Measurements from ENCODE around the gene FCN3. TPM values are rescaled to one million over a fixed set of nuclear protein-coding genes. Genes with fewer than 3 reads are reported as not detected.
A peak's percentile ranks its signal among the peaks of the same experiment; 100 is the strongest.

The FCN3 gene
- total and polyA plus RNA-seq, 5 donors from 2014 or later = not detected

DNA sequence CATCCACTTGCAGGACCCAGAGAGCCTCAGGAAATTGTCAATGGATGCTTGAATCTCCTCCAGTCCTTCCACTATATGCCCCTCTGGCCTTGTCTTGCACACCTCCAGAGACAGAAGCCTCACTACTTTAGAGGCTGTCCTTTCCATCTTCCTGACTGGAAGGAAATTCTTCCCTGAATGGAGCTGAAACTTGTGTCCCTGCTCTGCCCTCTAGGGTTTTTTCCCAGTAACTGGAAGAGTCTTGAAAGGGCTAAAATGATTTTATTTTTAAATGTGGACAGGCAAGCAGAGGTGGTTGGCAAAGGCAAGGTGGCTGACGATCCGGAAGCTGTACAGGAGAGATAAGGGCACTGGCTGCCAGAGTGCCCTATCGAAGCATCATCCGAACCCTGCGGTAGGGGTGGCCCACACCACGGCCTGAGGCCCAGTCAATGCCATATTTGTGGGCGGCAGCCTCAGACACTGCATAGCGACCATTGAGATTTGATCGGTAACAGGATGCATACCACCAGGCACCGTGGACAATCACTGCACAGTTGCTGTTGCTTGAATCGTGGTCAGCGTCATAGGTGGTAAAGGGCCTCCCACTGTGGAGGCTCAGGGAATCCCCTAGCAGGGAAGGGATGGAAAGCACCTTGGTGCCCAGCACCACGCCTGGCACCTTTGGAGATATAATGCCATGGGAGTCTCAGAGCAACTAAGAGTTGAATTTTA lies 5.6 kb downstream of the FCN3 start:
- no peak overlapping the region for H3K4me3 ChIP-seq (ENCODE audit: low read depth, low read length)
- no peaks in the 10 kb centered on the region for H3K36me3 ChIP-seq (ENCODE audit: control insufficient read depth, insufficient read depth, low read length)
- Mint-ChIP-seq H3K4me1 (peaks cover 0 to 32% (median 3%) of the 10 kb centered on the region in 4 donors), H3K27me3 (peaks cover 10% of the 10 kb centered on the region), H3K4me3 (peak overlapping the region in 2 of 4 donors; percentile 61 to 86), H3K27ac (no peak overlapping the region), H3K9me3 (peaks cover 0 to 1% (median 0%) of the 10 kb centered on the region in 7 donors), H3K36me3 (no peaks in the 10 kb centered on the region)
- ATAC-seq (ENCODE audit: low read depth in 2 of 2) (no peak), DNase-seq (no peak)
- H3K4me1 ChIP-seq (ENCODE audit: control insufficient read depth, insufficient read depth, low read length, poor library complexity, severe bottlenecking) = peaks cover 22% of the 10 kb centered on the region
- H3K9me3 ChIP-seq (ENCODE audit: control insufficient read depth in 2 of 2, low read length in 2 of 2) = no peaks in the 10 kb centered on the region
- no peaks in the 10 kb centered on the region for H3K27me3 ChIP-seq (ENCODE audit: control insufficient read depth, insufficient read depth, low read length)
- H3K27ac ChIP-seq (ENCODE audit: insufficient read depth, low read length, poor library complexity, severe bottlenecking) = no peak overlapping the region

DNA sequence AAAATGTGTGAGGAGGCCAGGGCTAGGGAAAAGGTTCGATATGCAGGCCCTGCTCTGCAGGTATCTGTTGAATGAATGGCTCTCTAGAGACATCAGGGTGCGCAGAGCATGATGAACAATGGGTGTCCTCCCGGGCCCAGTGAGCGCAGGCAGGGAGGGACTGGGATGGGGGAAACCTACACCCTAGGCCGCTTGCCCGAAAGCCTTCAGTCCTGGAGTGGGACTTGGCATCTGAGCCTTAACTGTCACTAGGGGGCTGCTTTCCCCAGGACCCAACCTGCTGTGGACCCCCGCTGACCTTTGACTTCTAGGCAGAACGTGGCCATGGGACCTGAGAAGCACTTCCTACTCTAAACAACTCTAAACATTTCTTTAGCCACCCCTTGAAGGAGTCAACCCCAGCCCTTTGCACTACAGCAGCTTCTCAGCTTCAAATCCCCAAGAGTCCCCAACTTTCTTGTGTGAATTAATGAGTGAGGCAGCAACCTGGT lies 7.4 kb downstream of the FCN3 start:
- peaks cover 22% of the 10 kb centered on the region for H3K4me1 ChIP-seq (ENCODE audit: control insufficient read depth, insufficient read depth, low read length, poor library complexity, severe bottlenecking)
- no peak overlapping the region for H3K27ac ChIP-seq (ENCODE audit: insufficient read depth, low read length, poor library complexity, severe bottlenecking)
- H3K9me3 ChIP-seq (ENCODE audit: control insufficient read depth in 2 of 2, low read length in 2 of 2) = no peaks in the 10 kb centered on the region
- no peak overlapping the region for H3K4me3 ChIP-seq (ENCODE audit: low read depth, low read length)
- H3K27me3 ChIP-seq (ENCODE audit: control insufficient read depth, insufficient read depth, low read length) = no peaks in the 10 kb centered on the region
- Mint-ChIP-seq H3K4me3 (peak overlapping the region; percentile 75 to 90 (median 86)), H3K9me3 (peaks cover 0 to 1% (median 0%) of the 10 kb centered on the region in 7 donors), H3K4me1 (peaks cover 0 to 36% (median 3%) of the 10 kb centered on the region in 4 donors), H3K36me3 (no peaks in the 10 kb centered on the region), H3K27ac (peak overlapping the region in 1 of 3 donors; percentile 32), H3K27me3 (peaks cover 10% of the 10 kb centered on the region)
- DNase-seq = no peak
- no peaks in the 10 kb centered on the region for H3K36me3 ChIP-seq (ENCODE audit: control insufficient read depth, insufficient read depth, low read length)
- no peak for ATAC-seq (ENCODE audit: low read depth in 2 of 2)

DNA sequence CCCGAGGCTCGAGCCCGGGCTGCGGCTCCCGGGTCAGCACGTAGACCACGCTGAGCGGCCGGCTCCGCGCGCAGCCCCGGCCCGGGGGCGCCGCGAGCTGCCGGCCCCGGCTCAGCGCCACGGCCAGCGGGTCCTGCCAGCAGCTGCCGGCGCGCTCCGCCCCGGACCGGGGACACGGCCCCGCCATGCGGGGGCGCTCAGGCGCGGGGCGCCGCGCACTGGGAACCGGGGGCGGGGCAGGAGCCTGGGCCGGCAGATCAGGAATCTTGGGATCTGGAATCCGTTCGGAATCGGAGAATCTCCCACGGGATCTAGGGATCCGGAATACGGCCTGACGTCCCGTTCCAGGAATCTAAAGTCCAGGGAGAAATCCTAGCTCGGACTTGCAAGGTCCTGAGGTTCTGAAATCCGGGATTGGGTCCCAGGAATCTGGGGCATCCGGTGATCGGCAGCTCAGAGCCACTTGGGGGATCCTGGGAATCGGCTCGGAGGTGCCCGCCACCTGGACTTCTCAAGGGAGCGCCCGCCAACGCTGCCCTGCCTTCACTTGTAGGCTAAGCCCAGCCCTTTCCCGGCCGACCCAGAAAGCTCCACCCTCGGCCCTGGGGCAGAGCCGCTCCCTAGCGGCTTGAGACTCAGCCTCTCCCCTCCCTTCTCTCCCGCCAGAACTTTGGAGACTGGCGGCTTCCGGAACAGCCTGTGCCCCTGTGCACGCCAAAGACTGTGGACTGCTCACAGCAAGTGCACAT lies 8.0 kb downstream of the FCN3 start, which contains the start of gene MAP3K6:
Gene MAP3K6, minus strand, starts transcription at position 551 of the 749 bp plus-strand sequence. Its CDS starts 364 bp downstream, at position 187.
- H3K4me1 ChIP-seq (ENCODE audit: control insufficient read depth, insufficient read depth, low read length, poor library complexity, severe bottlenecking) = peaks cover 22% of the 10 kb centered on the region
- H3K27ac ChIP-seq (ENCODE audit: insufficient read depth, low read length, poor library complexity, severe bottlenecking) = peak within 1 kb of the TSS; percentile 33
- no peaks in the 10 kb centered on the region for H3K36me3 Mint-ChIP-seq
- DNase-seq (peak in 1 of 3 donors; percentile 49), ATAC-seq (ENCODE audit: low read depth in 2 of 2) (peak; percentile 23 to 26)
- no peaks in the 10 kb centered on the region for H3K27me3 ChIP-seq (ENCODE audit: control insufficient read depth, insufficient read depth, low read length)
- H3K4me1 Mint-ChIP-seq = peaks cover 0 to 41% (median 3%) of the 10 kb centered on the region in 4 donors
- H3K9me3 Mint-ChIP-seq = no peaks in the 10 kb centered on the region
- peaks cover 10% of the 10 kb centered on the region for H3K27me3 Mint-ChIP-seq
- H3K9me3 ChIP-seq (ENCODE audit: control insufficient read depth in 2 of 2, low read length in 2 of 2) = no peaks in the 10 kb centered on the region
- H3K27ac Mint-ChIP-seq = peak within 1 kb of the TSS in 1 of 3 donors; percentile 32
- H3K4me3 ChIP-seq (ENCODE audit: low read depth, low read length) = no peak within 1 kb of the TSS
- peak within 1 kb of the TSS; percentile 82 to 93 (median 90) for H3K4me3 Mint-ChIP-seq
- no peaks in the 10 kb centered on the region for H3K36me3 ChIP-seq (ENCODE audit: control insufficient read depth, insufficient read depth, low read length)

DNA sequence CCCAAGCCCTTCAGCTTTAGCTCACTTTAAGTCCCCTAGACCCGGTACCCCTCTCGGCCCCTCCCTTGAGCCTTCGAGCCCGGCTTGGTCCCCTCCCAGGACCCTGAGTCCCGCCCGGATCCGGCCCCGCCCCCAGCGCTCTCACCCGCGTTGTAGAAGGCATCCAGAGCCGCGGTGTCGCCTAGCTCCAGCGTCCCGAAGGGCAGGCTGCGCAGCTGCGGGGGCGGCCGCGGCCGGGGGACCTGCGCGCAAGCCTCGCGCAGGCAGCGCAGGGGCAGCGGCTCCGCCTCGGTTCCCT lies 8.6 kb downstream of the FCN3 start:
- ATAC-seq (ENCODE audit: low read depth in 2 of 2) (peak; percentile 36 to 41), DNase-seq (peak; percentile 52 to 70 (median 68))
- no peaks in the 10 kb centered on the region for H3K9me3 ChIP-seq (ENCODE audit: control insufficient read depth in 2 of 2, low read length in 2 of 2)
- Mint-ChIP-seq H3K4me3 (peak overlapping the region; percentile 82 to 93 (median 90)), H3K27ac (no peak overlapping the region), H3K9me3 (no peaks in the 10 kb centered on the region), H3K27me3 (peaks cover 10% of the 10 kb centered on the region), H3K4me1 (peaks cover 0 to 44% (median 3%) of the 10 kb centered on the region in 4 donors), H3K36me3 (no peaks in the 10 kb centered on the region)
- no peaks in the 10 kb centered on the region for H3K36me3 ChIP-seq (ENCODE audit: control insufficient read depth, insufficient read depth, low read length)
- no peaks in the 10 kb centered on the region for H3K27me3 ChIP-seq (ENCODE audit: control insufficient read depth, insufficient read depth, low read length)
- H3K4me3 ChIP-seq (ENCODE audit: low read depth, low read length) = no peak overlapping the region
- H3K4me1 ChIP-seq (ENCODE audit: control insufficient read depth, insufficient read depth, low read length, poor library complexity, severe bottlenecking) = peaks cover 22% of the 10 kb centered on the region
- H3K27ac ChIP-seq (ENCODE audit: insufficient read depth, low read length, poor library complexity, severe bottlenecking) = peak overlapping the region; percentile 33

DNA sequence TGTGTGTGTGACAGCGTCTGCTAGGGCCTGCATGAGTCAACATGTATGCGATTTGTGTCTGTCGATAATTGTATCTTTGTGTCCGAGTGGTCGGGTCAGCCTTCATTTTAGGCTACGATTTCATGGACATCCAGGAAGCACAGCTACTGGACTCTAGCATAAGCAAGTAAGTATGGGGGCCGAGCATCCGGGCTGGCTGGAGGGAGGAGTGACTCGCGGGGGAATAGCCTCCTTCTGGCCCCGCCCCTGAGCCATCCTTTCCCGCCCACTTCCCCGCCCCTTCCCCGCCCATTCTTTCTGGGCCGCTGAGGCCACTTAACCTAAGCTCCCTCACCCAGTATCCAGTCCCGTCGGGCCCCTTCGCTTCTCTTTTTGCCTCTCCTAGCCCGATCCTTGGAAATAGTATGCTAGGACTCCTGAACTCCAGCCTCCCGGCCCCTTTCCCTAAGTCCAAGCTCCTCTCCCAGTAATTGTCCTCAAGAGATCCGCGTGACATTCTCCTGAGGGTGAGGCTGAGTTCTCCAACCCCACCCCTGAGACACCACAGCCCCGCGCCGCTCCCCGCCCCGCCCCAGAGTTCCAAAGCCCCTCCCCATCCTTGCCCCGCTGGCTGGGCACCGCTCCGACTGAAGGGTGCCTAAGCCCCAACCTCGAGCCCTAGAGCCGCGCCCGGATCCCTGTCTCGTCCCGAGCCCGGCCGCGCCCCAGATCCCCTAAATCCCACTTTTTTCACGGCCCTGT lies 9.1 kb downstream of the FCN3 start:
- Histone ChIP-seq H3K27ac (ENCODE audit: insufficient read depth, low read length, poor library complexity, severe bottlenecking) (peak overlapping the region; percentile 33), H3K4me3 (ENCODE audit: low read depth, low read length) (peak overlapping the region; percentile 73), H3K36me3 (ENCODE audit: control insufficient read depth, insufficient read depth, low read length) (no peaks in the 10 kb centered on the region), H3K4me1 (ENCODE audit: control insufficient read depth, insufficient read depth, low read length, poor library complexity, severe bottlenecking) (peaks cover 23% of the 10 kb centered on the region), H3K9me3 (ENCODE audit: control insufficient read depth in 2 of 2, low read length in 2 of 2) (no peaks in the 10 kb centered on the region), H3K27me3 (ENCODE audit: control insufficient read depth, insufficient read depth, low read length) (no peaks in the 10 kb centered on the region)
- no peaks in the 10 kb centered on the region for H3K9me3 Mint-ChIP-seq
- peaks cover 10% of the 10 kb centered on the region for H3K27me3 Mint-ChIP-seq
- H3K4me1 Mint-ChIP-seq = peaks cover 0 to 45% (median 3%) of the 10 kb centered on the region in 4 donors
- H3K4me3 Mint-ChIP-seq = peak overlapping the region; percentile 82 to 93 (median 90)
- H3K36me3 Mint-ChIP-seq = no peaks in the 10 kb centered on the region
- H3K27ac Mint-ChIP-seq = peak overlapping the region in 2 of 3 donors; percentile 62 to 79
- DNase-seq = peak; percentile 70 to 86 (median 71)
- peak; percentile 70 to 74 for ATAC-seq (ENCODE audit: low read depth in 2 of 2)

DNA sequence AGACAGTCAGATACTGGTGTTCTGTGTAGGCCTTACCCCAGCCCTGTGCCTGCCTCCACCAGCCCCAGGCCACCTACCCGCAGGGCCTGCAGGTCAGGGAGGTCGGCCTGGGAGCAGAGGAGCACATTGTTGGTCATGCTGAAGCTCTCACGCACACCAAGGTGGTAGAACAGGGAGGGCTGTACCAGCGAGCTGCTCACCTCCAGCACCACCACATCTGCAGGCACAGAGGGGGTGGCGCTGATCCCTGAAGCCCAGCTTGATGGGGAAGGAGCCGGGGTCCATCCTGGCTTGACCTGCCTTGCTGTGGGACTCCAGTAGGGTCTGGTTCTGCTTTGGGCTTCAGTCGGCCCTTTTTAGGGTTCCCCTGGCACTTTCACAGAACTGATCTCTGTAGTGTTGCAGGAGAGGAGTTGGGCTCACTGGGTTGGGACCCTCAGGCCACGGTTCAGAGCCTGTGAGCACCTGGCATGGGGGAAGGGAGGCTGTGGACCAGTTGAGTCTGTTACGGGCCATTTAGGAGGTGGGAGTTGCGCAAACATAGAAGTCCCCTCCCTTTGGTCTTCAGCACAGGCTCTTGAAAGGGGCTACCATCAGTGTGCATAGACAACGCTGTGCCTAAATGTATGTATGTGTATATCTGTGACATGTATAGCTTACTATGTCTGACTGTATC lies 9.8 kb downstream of the FCN3 start:
- no peaks in the 10 kb centered on the region for H3K27me3 ChIP-seq (ENCODE audit: control insufficient read depth, insufficient read depth, low read length)
- no peaks in the 10 kb centered on the region for H3K36me3 ChIP-seq (ENCODE audit: control insufficient read depth, insufficient read depth, low read length)
- no peak for ATAC-seq (ENCODE audit: low read depth in 2 of 2)
- H3K27ac Mint-ChIP-seq = peak overlapping the region in 2 of 3 donors; percentile 62 to 79
- DNase-seq = no peak
- H3K36me3 Mint-ChIP-seq = no peaks in the 10 kb centered on the region
- H3K9me3 Mint-ChIP-seq = no peaks in the 10 kb centered on the region
- H3K4me1 Mint-ChIP-seq = peaks cover 0 to 52% (median 6%) of the 10 kb centered on the region in 4 donors
- H3K4me1 ChIP-seq (ENCODE audit: control insufficient read depth, insufficient read depth, low read length, poor library complexity, severe bottlenecking) = peaks cover 30% of the 10 kb centered on the region
- H3K9me3 ChIP-seq (ENCODE audit: control insufficient read depth in 2 of 2, low read length in 2 of 2) = no peaks in the 10 kb centered on the region
- peak overlapping the region; percentile 59 for H3K4me3 ChIP-seq (ENCODE audit: low read depth, low read length)
- peak overlapping the region in 3 of 4 donors; percentile 82 to 93 (median 86) for H3K4me3 Mint-ChIP-seq
- peaks cover 10% of the 10 kb centered on the region for H3K27me3 Mint-ChIP-seq
- no peak overlapping the region for H3K27ac ChIP-seq (ENCODE audit: insufficient read depth, low read length, poor library complexity, severe bottlenecking)
